ENCODE results near the gene ITGB1BP1.

- TF ChIP-seq CTCF (IDR thresholded peaks at IDR 0.05) (no peak), POLR2A (IDR thresholded peaks at IDR 0.05) (no peak)
These were observed 5.6 kb downstream of the ITGB1BP1 start for GRCh38 chr2:9417725-9418124.
